Karpas-422 (cell line): ENCODE data around the gene GPRC6A. TPM values are rescaled to one million over a fixed set of nuclear protein-coding genes. Genes with fewer than 3 reads are reported as not detected.

Source experiments
- DNase-seq: peaks from one replicate; pipeline ENCODE4 v3.0.0-alpha.2; 2015
- H2AFZ ChIP-seq: fragments of 200-600 bp; sonication (generic); 2 replicates; pipeline ENCODE4 v1.6.1; 2014; ENCODE audit warnings: antibody characterized with exemption, low read length, mixed read lengths
- H3K27ac ChIP-seq: fragments of 200-600 bp; sonication (generic); 2 replicates; pipeline ENCODE4 v1.5.1; 2014; ENCODE audit warnings: mild to moderate bottlenecking, low read length, moderate library complexity
- H3K27me3 ChIP-seq: fragments of 200-600 bp; sonication (generic); 2 replicates; pipeline ENCODE4 v1.6.1; 2014; ENCODE audit warnings: low read length, mixed read lengths
- H3K36me3 ChIP-seq: fragments of 200-600 bp; sonication (generic); 2 replicates; pipeline ENCODE4 v1.6.1; 2014; ENCODE audit warnings: low read length, mixed read lengths; ENCODE audit not compliant: insufficient read depth
- H3K4me1 ChIP-seq: fragments of 200-600 bp; sonication (generic); 2 replicates; pipeline ENCODE4 v1.6.1; 2014; ENCODE audit warnings: mild to moderate bottlenecking, low read length, mixed read lengths
- H3K4me2 ChIP-seq: fragments of 200-600 bp; sonication (generic); 2 replicates; pipeline ENCODE4 v1.6.1; 2014; ENCODE audit warnings: low read length, low read depth, mild to moderate bottlenecking; ENCODE audit not compliant: poor library complexity, severe bottlenecking
- H3K4me3 ChIP-seq: fragments of 200-600 bp; sonication (generic); 2 replicates; pipeline ENCODE4 v1.5.1; 2014; ENCODE audit warnings: mild to moderate bottlenecking, antibody characterized with exemption, low read length, mixed read lengths
- H3K79me2 ChIP-seq: fragments of 200-600 bp; sonication (generic); 2 replicates; pipeline ENCODE4 v1.6.1; 2014; ENCODE audit warnings: mild to moderate bottlenecking, low read length, mixed read lengths
- H3K9ac ChIP-seq: fragments of 200-600 bp; sonication (generic); 2 replicates; pipeline ENCODE4 v1.6.0; 2014; ENCODE audit warnings: low read length
- H3K9me2 ChIP-seq: fragments of 200-600 bp; sonication (generic), shearing (Covaris generic); replicated peaks from 2 replicates; pipeline ENCODE4 v1.6.0; 2014; ENCODE audit warnings: mild to moderate bottlenecking, low read length, moderate library complexity; ENCODE audit not compliant: insufficient read depth
- H3K9me3 ChIP-seq: fragments of 300-700, 200-600 bp; sonication (generic); 2 replicates; pipeline ENCODE4 v1.6.1; 2014; ENCODE audit warnings: low read length, mixed read lengths
- H4K20me1 ChIP-seq: fragments of 200-600 bp; sonication (generic); 2 replicates; pipeline ENCODE4 v1.6.1; 2014; ENCODE audit warnings: mild to moderate bottlenecking, antibody characterized with exemption, low read length, low read depth; ENCODE audit not compliant: insufficient read depth
- total RNA-seq: library from RNA; depleted of rRNA; stranded (reverse); fragments of >200 nt; shearing (Covaris generic); gene quantifications from 2 replicates; pipeline ENCODE4 v1.2.3, GENCODE V29; 2014; ENCODE audit warnings: low replicate concordance; rRNA removed

The GPRC6A gene, protein sequence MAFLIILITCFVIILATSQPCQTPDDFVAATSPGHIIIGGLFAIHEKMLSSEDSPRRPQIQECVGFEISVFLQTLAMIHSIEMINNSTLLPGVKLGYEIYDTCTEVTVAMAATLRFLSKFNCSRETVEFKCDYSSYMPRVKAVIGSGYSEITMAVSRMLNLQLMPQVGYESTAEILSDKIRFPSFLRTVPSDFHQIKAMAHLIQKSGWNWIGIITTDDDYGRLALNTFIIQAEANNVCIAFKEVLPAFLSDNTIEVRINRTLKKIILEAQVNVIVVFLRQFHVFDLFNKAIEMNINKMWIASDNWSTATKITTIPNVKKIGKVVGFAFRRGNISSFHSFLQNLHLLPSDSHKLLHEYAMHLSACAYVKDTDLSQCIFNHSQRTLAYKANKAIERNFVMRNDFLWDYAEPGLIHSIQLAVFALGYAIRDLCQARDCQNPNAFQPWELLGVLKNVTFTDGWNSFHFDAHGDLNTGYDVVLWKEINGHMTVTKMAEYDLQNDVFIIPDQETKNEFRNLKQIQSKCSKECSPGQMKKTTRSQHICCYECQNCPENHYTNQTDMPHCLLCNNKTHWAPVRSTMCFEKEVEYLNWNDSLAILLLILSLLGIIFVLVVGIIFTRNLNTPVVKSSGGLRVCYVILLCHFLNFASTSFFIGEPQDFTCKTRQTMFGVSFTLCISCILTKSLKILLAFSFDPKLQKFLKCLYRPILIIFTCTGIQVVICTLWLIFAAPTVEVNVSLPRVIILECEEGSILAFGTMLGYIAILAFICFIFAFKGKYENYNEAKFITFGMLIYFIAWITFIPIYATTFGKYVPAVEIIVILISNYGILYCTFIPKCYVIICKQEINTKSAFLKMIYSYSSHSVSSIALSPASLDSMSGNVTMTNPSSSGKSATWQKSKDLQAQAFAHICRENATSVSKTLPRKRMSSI
- total RNA-seq, result not detected in 2 replicates

DNA sequence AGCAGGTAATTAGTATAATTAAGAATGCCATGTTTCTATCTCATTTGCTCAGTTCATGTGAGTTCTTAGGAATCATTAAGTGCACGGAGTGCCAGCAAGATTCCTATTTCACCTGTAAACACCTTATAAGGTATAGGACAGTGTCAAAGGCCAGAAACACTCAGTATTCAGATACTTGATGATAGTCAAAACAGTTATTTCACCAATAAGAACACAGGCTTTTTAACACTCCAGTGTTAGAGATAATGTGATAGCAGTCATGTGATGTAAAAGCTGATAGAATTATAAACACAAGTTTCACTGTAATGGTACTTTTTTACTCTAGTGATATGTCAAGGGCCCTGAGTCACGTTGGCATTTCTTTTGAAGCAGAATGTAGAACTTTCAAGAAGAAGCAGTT, at the start of gene GPRC6A:
TSS of gene GPRC6A (minus strand) at position 101 of the 400 bp plus-strand sequence. CDS start at position 31, 70 bp downstream.
- H3K79me2 ChIP-seq, result no peaks in the 10 kb centered on the region

DNA sequence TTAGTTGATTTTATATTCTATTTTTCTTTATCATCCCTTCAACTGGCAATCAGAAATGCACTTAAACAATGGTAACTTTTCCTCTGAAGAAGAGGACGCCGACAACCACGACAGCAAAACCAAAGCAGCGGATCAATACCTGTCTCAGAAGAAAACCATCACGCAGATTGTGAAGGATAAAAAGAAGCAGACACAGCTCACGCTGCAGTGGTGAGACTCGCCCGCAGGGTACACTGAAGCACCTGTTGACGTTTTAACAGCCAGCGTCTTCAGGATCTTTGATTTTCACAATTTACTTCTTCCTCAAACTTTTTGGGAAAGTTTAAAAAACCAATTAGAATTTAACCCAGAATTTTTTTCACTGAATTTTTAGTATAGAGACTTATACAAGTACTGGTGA, 48.9 kb upstream of the GPRC6A start:
- H3K9ac ChIP-seq, result no peak overlapping the region
- H3K36me3 ChIP-seq, result no peaks in the 10 kb centered on the region
- H3K27ac ChIP-seq, result no peak overlapping the region
- H3K4me2 ChIP-seq, result no peak overlapping the region
- no peaks in the 10 kb centered on the region for H3K79me2 ChIP-seq
- no peaks in the 10 kb centered on the region for H4K20me1 ChIP-seq
- no peaks in the 10 kb centered on the region for H3K27me3 ChIP-seq
- H3K9me2 ChIP-seq, result no peaks in the 10 kb centered on the region
- H3K4me3 ChIP-seq, result no peak overlapping the region
- peaks cover 3% of the 10 kb centered on the region; the same call in 1 of the 2 replicates for H3K9me3 ChIP-seq
- H2AFZ ChIP-seq, result no peak overlapping the region
- DNase-seq, result no peak
- no peaks in the 10 kb centered on the region for H3K4me1 ChIP-seq

More for the DNA sequence above, at the start of gene GPRC6A:
- Histone ChIP-seq H3K36me3 (no peaks in the 10 kb centered on the region), H3K4me3 (no peak within 1 kb of the TSS), H2AFZ (no peak within 1 kb of the TSS), H3K4me1 (no peaks in the 10 kb centered on the region), H3K9ac (no peak within 1 kb of the TSS), H3K4me2 (no peak within 1 kb of the TSS), H4K20me1 (no peaks in the 10 kb centered on the region), H3K27ac (no peak within 1 kb of the TSS), H3K9me3 (no peaks in the 10 kb centered on the region), H3K27me3 (no peaks in the 10 kb centered on the region), H3K9me2 (no peaks in the 10 kb centered on the region)
- DNase-seq, result no peak

DNA sequence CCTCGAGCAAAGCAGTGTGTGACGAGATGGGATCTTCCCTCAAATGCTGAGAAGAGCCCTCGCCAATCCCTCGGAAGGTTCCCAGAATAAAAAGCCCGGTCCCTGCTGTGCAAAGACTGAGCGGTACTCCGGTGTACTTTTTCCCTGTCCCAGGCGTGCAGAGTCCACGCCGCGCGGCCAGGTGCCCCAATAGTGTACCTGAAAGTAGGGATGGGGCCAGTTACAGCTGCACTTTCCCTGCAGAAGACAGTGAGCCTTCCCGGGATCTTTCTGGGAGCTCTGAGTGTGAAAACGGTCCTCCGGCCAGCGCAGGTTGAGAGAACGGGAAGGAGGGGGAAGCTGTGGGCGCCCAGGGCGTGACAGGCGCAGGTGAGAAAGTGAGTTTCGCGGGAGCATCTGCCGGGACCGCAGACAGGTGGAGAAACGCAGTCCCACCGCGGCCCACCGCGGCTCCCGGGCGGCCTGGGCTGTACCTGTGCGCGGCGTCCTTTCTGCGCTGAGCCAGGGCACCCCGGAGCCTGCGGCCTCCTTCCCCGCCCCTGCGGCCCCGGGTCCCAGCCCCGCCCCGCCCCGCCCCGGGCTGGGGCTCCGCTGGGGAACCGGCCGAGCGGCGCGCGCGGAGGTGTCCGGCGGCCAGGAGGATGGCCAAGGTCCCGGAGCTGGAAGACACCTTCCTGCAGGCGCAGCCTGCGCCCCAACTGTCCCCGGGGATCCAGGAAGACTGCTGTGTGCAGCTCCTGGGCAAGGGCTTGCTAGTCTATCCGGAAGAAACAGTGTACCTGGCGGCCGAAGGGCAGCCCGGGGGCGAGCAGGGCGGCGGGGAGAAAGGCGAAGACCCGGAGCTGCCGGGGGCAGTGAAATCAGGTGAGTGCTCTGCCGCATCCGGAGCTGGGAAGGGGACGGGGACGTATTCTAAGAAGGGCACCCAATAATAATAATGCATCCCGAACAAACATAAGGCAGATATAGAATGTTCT, 48.0 kb upstream of the GPRC6A start, which contains the start of gene RFX6:
TSS of gene RFX6 (plus strand) at position 608 of the 977 bp plus-strand sequence. CDS start at position 642, 34 bp downstream.
- Histone ChIP-seq H3K9me3 (peaks cover 5% of the 10 kb centered on the region; the same call in 1 of the 2 replicates), H3K36me3 (no peaks in the 10 kb centered on the region), H3K9me2 (no peaks in the 10 kb centered on the region), H4K20me1 (no peaks in the 10 kb centered on the region), H2AFZ (no peak within 1 kb of the TSS), H3K4me3 (no peak within 1 kb of the TSS), H3K4me1 (no peaks in the 10 kb centered on the region), H3K27ac (no peak within 1 kb of the TSS), H3K4me2 (no peak within 1 kb of the TSS), H3K9ac (no peak within 1 kb of the TSS), H3K27me3 (no peaks in the 10 kb centered on the region), H3K79me2 (no peaks in the 10 kb centered on the region)
- DNase-seq, result no peak

DNA sequence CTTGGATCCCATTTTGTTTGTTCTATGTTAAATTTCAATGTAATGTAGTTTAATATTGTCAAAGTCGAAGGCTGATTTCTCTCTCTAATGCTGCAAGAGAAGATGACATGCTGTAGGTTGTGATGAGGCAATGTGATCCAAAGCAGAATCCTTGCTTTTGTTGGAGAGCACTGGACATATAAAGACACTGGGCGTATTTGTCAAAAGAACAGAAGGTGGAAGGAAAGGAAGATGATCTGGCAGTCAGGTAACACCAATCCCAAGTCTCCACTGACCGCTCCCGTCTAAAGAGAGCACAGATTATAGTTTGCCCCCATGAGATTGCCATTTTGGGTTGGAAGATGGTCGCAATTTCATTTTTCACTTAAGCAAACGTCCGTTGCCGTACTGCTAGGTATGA, 47.2 kb upstream of the GPRC6A start:
- Histone ChIP-seq H3K4me1 (no peaks in the 10 kb centered on the region), H3K4me2 (no peak overlapping the region)
- no peak for DNase-seq

DNA sequence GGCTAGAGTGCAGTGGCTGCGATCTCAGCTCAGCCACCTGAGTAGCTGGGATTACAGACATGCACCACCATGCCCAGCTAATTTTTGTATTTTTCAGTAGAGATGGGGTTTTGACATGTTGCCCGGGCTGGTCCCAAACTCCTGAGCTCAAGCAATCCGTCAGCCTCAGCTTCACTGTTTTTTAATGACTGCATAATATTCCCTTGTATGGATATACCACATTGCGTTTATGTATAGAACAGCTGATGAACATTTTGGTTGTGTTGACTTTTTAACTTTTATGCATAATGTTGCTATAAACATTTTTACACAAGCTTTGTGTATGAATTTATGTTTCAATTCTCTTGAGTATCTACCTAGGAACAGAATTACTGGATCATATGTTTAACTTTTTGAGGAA, 43.9 kb upstream of the GPRC6A start:
- Histone ChIP-seq H3K9me3 (peaks cover 5% of the 10 kb centered on the region; the same call in 1 of the 2 replicates), H4K20me1 (no peaks in the 10 kb centered on the region), H3K9ac (no peak overlapping the region), H3K9me2 (no peaks in the 10 kb centered on the region), H3K4me3 (no peak overlapping the region), H2AFZ (no peak overlapping the region), H3K36me3 (no peaks in the 10 kb centered on the region), H3K27ac (no peak overlapping the region), H3K27me3 (no peaks in the 10 kb centered on the region), H3K4me1 (no peaks in the 10 kb centered on the region), H3K4me2 (no peak overlapping the region), H3K79me2 (no peaks in the 10 kb centered on the region)
- DNase-seq, result no peak

More for the DNA sequence above, 47.2 kb upstream of the GPRC6A start:
- Histone ChIP-seq H3K9me3 (peaks cover 5% of the 10 kb centered on the region; the same call in 1 of the 2 replicates), H3K4me3 (no peak overlapping the region), H3K9ac (no peak overlapping the region), H3K27ac (no peak overlapping the region), H3K9me2 (no peaks in the 10 kb centered on the region), H3K36me3 (no peaks in the 10 kb centered on the region), H3K79me2 (no peaks in the 10 kb centered on the region), H3K27me3 (no peaks in the 10 kb centered on the region), H4K20me1 (no peaks in the 10 kb centered on the region), H2AFZ (no peak overlapping the region)

DNA sequence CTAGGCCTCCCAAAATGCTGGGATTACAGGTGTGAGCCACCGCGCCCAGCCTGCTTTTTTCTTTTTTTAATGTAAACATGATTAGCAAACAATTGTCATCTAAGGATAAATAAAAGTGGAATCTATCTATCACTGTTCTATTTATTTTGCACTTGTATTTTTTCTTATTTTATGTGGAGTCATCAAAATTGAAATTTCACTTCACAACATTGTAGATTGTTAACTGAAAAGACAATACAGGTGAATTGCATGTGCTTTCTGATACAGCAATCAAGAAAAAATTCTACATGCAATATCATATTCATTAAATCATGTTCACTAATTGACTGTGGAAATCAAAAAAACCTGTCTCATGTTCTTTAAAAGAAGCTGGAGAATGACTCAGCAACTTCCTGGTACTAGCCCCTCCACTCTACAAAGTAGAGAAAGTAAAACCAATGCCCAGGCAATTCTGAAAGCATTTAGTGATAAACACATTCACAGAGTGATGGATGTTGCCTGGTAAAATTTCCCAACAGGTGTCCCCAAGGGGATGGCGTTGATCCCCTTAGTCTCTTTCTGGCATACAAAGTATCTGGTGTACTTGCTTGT, 37.5 kb upstream of the GPRC6A start:
- DNase-seq, result no peak
- no peak overlapping the region for H3K27ac ChIP-seq
- H3K9ac ChIP-seq, result no peak overlapping the region
- no peak overlapping the region for H2AFZ ChIP-seq
- H3K79me2 ChIP-seq, result no peaks in the 10 kb centered on the region
- H3K9me3 ChIP-seq, result no peaks in the 10 kb centered on the region
- H3K4me3 ChIP-seq, result no peak overlapping the region
- no peaks in the 10 kb centered on the region for H3K4me1 ChIP-seq
- no peak overlapping the region for H3K4me2 ChIP-seq
- no peaks in the 10 kb centered on the region for H4K20me1 ChIP-seq
- no peaks in the 10 kb centered on the region for H3K36me3 ChIP-seq
- H3K27me3 ChIP-seq, result no peaks in the 10 kb centered on the region
- H3K9me2 ChIP-seq, result no peaks in the 10 kb centered on the region

DNA sequence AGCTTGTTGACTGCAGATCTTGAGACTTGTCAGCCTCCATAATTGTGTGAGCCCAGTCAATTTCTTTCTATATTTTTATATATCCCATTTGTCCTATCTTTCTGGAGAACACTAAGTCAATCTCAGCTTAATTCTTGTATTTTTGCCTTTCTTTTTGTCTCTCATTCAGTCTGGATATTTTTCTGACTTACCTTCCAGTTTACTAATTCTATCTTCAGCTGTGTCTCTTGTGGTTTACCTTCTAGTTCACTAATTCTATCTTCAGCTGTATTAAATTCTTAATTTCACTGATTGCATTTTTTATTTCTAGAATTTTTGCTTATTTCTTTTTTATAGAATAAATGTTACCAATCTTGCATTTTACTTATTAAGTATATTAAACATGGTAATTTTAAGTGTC, 30.4 kb upstream of the GPRC6A start:
- no peaks in the 10 kb centered on the region for H3K9me2 ChIP-seq
- H3K27ac ChIP-seq, result no peak overlapping the region
- H3K9ac ChIP-seq, result no peak overlapping the region
- H3K4me1 ChIP-seq, result no peaks in the 10 kb centered on the region
- no peaks in the 10 kb centered on the region for H3K79me2 ChIP-seq
- H3K4me3 ChIP-seq, result no peak overlapping the region
- no peak overlapping the region for H3K4me2 ChIP-seq
- H4K20me1 ChIP-seq, result no peaks in the 10 kb centered on the region
- H2AFZ ChIP-seq, result no peak overlapping the region
- no peaks in the 10 kb centered on the region for H3K36me3 ChIP-seq
- no peaks in the 10 kb centered on the region for H3K27me3 ChIP-seq
- H3K9me3 ChIP-seq, result no peaks in the 10 kb centered on the region
- DNase-seq, result no peak
